Stimulated activated CD8-positive, alpha-beta memory T cell treated with anti-CD3 and anti-CD28 coated beads, Interleukin-4, amount 100 ng/mL, for 1 hour (primary cell): ENCODE measurements around the gene SRR.

Source experiments
- DNase-seq, 2 donors: peaks; one replicate each; pipeline ENCODE4 v3.0.0-alpha.2; 2020; ENCODE audit warnings: low read depth in 2 of 2, low spot score in 1 of 2

SRR gene

DNA sequence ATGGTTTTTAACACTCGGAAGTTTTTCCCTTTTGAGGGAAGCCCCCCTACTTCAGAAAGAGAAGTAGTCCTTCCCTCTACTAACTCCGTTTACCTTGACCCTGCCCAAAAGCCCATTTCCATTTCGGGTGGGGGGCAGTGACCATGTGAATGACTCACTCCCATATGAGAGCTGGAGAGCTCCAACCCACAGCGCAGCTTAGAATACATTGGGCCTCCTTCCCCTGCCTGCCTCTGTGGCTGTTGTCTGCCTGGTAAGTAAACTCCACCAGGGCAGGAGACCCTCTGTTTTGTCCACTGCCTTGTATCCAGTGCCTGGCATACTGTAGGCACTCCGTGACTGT, 34.5 kb downstream of the SRR start:
- DNase-seq, result no peak

GRCh38 chr17:2343421-2343820, 39.7 kb downstream of the SRR start:
- peak in 1 of 2 donors; percentile 25 for DNase-seq

GRCh38 chr17:2344528-2344927, 40.8 kb downstream of the SRR start:
- DNase-seq, result no peak

DNA sequence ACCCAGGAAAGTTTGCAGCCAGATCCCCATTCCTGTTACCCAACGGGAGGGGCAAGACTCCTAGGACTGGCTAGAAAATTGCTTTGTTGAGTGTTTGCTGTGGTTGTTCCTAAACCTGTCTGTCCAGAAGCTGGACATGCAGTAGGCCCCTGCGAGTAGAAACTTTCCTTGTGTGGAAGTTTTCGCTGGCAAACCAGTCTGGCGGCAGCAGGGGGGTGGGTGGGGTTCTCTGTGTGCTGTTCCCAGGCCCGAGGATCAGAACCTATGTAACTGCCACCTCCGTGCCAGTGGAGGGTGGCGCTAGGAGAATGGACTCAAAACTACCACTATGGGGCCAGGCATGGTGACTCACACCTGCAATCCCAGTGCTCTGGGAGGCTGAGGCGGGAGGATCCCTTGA, 42.7 kb downstream of the SRR start:
- no peak for DNase-seq

DNA sequence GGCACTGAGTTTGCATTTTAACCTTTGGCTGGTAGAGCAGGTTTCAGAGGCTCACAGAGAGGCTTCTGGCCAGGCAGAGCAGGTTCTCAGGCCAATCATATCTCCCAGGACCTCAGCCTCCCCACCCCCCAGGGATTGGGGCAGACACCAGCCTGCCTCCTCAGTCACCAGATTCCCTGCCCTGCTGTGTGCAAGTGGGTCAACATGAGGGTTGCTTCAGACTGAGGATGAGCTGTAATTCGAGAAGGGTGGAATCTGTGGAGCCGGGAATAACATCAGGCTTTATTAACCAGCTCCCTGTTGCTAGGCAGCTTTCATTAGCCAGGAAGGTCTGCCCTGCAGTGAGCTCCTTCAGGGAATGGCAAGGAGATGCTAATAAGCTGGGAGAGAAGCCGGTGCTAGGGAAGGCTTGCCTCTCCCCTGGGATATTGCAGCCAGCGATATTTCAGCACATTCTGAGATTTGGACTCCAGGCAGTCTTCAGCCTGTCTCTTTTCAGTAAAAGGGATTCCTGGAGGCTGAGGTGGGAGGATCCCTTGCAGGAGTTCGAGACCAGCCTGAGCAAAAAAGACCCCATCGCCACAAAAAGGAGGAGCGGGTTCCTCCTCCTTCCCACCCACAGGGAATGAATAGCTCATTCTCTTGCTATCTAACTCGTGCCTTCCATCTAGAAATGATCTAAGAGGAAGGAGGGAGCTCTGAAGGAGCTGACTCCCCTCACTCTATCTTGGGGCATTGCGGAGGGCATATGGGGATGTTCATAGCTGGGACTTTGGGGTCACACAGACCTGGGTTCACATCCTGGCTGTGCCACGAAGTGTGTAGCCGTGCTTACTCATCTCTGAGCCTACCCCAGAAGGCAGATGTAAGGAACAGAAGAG, 44.3 kb downstream of the SRR start:
- no peak for DNase-seq

DNA sequence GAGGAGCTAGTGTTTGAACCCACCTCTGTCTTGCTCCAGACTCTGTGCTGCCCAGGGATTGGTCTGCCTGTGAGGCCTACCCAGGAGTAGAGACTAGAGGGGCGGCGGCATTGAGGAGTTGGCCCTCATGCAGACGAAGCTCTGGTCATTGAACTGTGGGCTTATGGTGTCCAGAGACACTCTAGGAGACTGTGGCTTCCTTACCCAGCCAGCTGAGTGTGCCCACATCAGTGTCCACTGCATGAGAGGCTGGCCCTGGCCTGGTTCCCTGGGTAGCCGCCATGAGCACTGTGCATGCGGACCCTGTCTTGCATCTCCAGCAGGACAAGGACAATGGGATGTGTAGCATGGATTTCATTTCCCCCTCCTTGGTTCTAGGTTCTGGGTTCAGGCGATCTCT, 47.5 kb downstream of the SRR start:
- no peak for DNase-seq

DNA sequence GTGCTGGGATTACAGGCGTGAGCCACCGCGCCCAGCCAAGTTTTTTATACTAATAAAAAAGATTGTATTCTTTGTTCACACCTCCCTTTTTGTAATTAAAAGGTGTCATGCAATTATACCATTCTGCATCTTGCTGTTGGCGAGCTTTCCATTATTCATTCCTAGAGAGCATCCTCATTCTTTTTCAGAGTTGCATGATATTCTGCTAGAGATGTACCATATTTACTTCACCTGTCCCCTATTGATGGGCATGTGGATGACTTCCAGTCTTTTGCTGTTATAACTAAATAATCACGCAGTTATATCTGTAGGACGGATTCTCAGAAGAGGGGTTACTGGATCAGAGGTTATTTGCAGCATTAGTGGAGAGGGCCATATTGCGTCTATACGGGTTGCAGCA, 50.6 kb downstream of the SRR start:
- no peak for DNase-seq

GRCh38 chr17:2357237-2357636, 53.5 kb downstream of the SRR start:
- DNase-seq, result no peak

GRCh38 chr17:2357931-2358434, 54.2 kb downstream of the SRR start:
- DNase-seq, result no peak

DNA sequence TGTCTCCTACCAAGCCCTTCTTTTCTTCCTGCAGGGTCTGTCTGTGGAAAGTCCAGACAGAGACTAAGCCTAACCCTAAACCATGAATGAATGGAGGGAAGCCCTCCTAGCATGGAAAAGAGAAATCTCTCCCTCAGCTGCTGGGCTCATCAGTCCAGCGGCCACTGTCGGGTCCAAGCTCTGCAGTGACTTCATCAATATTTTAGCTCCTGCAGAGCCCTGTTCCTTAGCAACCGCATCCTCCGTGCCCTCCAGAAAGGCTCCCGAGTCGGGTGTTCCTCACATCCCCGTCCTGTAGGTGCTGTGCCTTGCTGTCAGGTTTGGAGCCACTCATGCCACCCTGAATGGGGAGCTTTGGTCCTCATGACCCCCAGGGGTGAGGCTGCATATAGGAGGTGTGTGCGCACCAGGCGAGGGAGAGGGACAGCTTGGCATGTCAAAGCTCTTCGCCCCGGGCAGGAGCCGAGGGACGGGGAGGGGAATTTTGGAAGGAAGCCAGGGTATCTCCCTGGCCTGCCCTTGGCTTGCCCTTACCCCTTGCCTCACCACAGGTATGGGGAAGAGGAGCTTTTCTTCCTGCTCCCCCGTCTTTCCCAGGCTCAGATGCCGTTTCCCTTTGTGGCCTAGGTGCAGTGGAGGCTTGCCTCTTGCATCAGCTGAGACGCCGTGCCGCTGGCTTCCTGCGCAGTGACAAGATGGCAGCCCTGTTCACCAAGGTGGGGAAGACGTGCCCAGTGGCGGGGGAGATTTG, 57.4 kb downstream of the SRR start:
- no peak for DNase-seq

DNA sequence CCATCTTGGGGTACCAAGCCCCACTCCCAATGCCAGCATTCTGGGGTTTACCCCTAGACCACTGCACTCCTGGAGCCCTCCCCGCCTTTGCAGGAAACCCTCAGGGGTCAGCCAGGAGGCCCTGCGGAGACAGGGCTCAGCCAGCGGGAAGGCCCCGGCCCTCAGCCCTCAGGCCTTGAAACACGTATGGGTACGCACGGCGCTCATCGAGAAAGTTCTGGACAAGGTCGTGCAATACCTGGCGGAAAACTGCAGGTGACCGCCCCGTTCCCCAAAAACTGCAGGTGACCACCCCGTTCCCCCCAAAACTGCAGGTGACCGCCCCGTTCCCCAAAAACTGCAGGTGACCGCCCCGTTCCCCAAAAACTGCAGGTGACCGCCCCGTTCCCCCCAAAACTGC, 58.3 kb downstream of the SRR start:
- no peak for DNase-seq

DNA sequence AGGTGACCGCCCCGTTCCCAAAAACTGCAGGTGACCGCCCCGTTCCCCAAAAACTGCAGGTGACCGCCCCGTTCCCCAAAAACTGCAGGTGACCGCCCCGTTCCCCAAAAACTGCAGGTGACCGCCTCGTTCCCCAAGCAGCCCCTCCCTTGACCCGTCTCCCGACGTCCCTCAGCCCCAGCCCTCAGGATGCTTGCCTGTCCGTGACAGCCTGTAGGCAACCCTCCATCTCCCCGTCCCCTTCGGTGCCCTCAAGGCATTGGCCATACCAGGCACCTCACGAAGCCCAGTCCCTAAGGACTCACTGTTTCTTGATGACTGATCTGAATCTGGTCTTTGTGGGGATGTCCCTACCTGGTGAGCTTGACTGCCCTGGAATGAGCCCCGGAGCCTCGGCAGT, 58.7 kb downstream of the SRR start:
- DNase-seq, result no peak

DNA sequence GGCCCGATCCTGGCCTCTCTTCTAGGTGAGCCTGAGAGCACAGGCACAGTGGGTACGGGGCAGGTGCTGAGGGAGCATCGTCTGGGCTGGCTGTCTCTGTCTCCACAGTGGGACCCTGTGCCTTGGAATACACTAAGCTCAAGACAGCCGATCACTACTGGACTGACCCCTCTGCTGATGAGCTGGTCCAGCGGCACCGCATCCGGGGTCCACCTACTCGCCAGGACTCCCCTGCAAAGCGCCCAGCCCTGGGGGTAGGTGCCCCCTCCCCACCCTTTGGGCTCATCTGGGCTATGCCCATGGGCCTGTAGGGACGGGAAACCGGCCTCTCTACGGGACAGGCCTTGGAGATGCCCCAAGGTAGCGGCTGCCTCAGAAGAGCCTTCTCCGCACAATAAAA, 59.1 kb downstream of the SRR start:
- no peak for DNase-seq

GRCh38 chr17:2363318-2363717, 59.6 kb downstream of the SRR start:
- no peak for DNase-seq

DNA sequence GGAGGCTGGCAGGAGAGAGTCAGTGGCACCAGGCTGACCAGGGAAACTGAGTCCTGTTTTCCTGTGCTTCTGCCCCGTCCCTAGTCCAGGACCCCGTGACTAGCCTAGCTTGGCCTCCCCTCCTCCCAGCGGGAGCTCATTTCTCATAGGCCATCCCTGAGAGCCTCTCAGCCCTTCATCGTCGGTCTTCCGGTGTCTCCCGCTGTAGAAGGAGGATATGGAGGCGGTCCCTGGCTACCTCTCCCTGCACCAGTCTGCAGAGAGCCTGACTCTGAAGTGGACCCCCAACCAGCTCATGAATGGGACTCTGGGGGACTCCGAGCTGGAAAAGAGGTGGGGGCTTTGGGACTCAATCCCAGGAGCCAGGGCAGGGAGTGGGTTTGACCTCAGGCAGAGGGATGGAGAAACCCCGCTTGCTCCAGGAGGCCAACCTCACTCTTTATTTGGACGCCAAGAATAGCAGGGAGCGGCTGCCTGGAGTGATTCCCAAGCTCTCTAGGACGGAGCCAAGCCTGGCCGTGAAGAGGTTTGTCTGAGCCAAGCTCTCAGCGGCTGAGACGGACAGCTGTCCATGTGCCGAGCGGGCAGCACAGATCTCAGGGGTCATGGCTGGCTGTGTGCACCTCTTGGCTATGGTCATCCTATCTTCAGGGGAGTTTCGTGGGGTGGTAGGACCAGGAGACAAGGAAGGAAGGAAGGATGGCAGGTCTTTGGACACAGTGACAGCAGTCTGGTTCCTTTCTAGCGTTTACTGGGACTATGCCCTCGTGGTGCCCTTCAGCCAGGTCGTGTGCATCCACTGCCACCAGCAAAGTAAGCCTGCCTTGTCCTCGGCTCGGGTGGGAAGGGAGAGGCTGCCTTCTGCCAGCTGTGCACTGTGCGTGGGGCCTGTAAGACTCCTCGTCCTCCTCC, 60.4 kb downstream of the SRR start:
- DNase-seq, result no peak

GRCh38 chr17:2364763-2365116, 61.0 kb downstream of the SRR start:
- DNase-seq, result no peak

DNA sequence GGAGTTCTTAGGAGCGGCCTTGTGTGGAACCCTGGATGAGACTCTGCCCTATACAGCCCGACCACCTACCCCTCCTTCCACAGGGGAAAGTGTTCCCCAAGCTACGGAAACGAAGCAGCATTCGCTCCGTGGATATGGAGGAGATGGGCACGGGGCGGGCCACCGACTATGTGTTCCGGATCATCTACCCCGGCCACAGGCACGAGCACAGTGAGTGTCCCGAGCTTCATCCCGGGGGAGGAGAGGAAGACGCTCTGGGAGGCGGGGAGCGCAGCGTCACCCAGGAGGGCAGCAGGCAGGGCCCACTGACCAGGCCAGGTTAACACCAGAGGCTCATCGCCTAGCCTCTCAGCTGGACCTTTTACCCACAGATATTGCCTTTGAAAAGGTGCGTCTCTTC, 61.4 kb downstream of the SRR start:
- DNase-seq, result no peak

GRCh38 chr17:2366747-2367494, 63.2 kb downstream of the SRR start:
- DNase-seq, result no peak

DNA sequence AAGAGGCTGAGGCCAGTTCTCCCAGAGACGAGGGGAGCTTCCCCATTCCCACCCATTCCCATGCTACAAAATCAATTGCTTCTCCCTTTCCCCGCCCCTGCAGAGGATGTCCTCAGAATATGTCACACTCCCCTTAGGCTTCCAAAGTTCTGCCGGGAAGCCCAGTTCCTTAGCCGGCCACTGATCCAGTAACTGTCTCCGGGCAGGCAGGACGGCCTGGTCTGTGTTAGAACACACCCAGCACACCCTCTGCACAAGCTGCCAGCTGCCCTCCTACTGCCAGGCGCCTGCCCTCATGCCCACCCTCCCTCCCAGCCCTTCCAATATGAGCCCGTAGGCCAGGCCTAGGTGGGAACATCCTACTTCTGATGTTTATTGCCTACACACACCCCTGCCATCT, 64.6 kb downstream of the SRR start:
- DNase-seq, result no peak

DNA sequence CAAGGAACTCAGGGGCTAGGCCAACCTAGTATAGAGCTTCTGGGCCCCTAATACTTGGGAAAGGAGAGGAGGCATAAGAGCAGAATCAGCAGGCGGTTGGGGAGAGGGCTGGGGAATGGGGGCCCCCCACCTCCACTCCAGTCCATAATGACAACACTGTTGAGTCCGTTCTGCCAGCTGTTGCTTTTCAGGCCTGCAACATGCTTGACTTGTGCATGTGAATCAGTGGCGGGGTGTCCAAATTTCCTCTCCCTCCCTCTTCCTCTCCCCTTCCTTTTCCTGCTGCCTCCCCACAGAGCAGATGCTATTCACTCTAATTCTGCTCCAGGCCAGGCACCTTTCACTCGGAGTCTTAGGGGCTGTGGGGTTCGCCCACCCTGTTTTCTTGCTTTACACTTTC, 65.3 kb downstream of the SRR start:
- DNase-seq, result no peak
